HCT116 (cell line): Measurements from ENCODE around the gene GATAD2B. TPM values are rescaled to one million over a fixed set of nuclear protein-coding genes. Genes with fewer than 3 reads are reported as not detected.

Experiments
- ATAC-seq: fragments of 200-7000 bp; cut with Tn5 transposase; 2 replicates; pipeline ENCODE4 v1.9.1; 2020; ENCODE audit warnings: mild to moderate bottlenecking, moderate library complexity
- BruUV-seq: library from RNA; stranded (reverse); fragments of 400-500 nt; replicated peaks from 2 replicates; lab custom pipeline; 2021; lab: Mats Ljungman, UMichigan
- CTCF ChIA-PET: fragments of 300-600 bp; sonication (Branson Sonifier 250); formaldehyde crosslinking; loops from one replicate; lab custom pipeline; 2021; ENCODE audit warnings: antibody characterized with exemption; lab: Charles Lee
- POLR2A ChIA-PET: fragments of 300-600, 350-600 bp; sonication (Branson Sonifier 250); formaldehyde crosslinking; loops from one replicate; lab custom pipeline; 2021; ENCODE audit warnings: antibody characterized with exemption; lab: Charles Lee
- RAD21 ChIA-PET, 2 experiments: fragments of 300-600 bp; sonication (Branson Sonifier 250); formaldehyde crosslinking; loops; one replicate each; lab custom pipeline; 2023; ENCODE audit warnings: low total read pairs in 2 of 2; ENCODE audit not compliant: uncharacterized antibody in 2 of 2, unreplicated experiment in 2 of 2, low non-redundant PET in 1 of 2; lab: Charles Lee
- DNase-seq: peaks from one replicate; pipeline ENCODE4 v3.0.0-alpha.2; 2010; ENCODE audit warnings: low read depth, low spot score
- H2AFZ ChIP-seq: fragments of 200-600 bp; shearing (Covaris generic), sonication (generic); 2 replicates; pipeline ENCODE4 v1.6.1; 2017; ENCODE audit warnings: low read depth, mixed run types, mixed read lengths, antibody characterized with exemption, low read length; ENCODE audit not compliant: poor library complexity, severe bottlenecking
- H3K27ac ChIP-seq: 2 replicates; pipeline ENCODE4 v1.5.1; 2012; ENCODE audit warnings: low read depth, low read length
- H3K27me3 ChIP-seq: fragments of 200-600 bp; sonication (generic); 2 replicates; pipeline ENCODE4 v1.6.1; 2016; ENCODE audit warnings: mixed run types, low read length, mixed read lengths; ENCODE audit not compliant: insufficient read depth
- H3K36me3 ChIP-seq, 2 experiments: fragments of 200-500 bp in 1 of 2; fragments of 200-600 bp in 1 of 2; sonication (Bioruptor generic) in 1 of 2; sonication (generic) in 1 of 2; 2 replicates each; pipeline versions ENCODE4 v1.5.1 to v1.6.1; 2014 to 2016; ENCODE audit warnings: low read length in 2 of 2, inconsistent platforms in 1 of 2, mixed read lengths in 1 of 2, mixed run types in 1 of 2; ENCODE audit not compliant: insufficient read depth in 2 of 2, control insufficient read depth in 1 of 2
- H3K4me1 ChIP-seq, 2 experiments: fragments of 200-600 bp in 1 of 2; sonication (generic) in 1 of 2; 2 replicates each; pipeline versions ENCODE4 v1.5.1 to v1.6.1; 2012 to 2017; ENCODE audit warnings: low read length in 2 of 2, inconsistent platforms in 1 of 2, mild to moderate bottlenecking in 1 of 2, mixed read lengths in 1 of 2, mixed run types in 1 of 2, moderate library complexity in 1 of 2; ENCODE audit not compliant: insufficient read depth in 2 of 2, control insufficient read depth in 1 of 2
- H3K4me2 ChIP-seq: fragments of 200-600 bp; sonication (generic); 2 replicates; pipeline ENCODE4 v1.6.1; 2017; ENCODE audit warnings: mixed run types, low read length, mixed read lengths
- H3K4me3 ChIP-seq, 2 experiments: fragments of 200-600 bp in 1 of 2; sonication (generic) in 1 of 2; replicated peaks in 1 of 2; 2 replicates each; pipeline ENCODE4 v1.5.1; 2011 to 2016; ENCODE audit warnings: low read length in 2 of 2, control low read depth in 1 of 2, low read depth in 1 of 2, mild to moderate bottlenecking in 1 of 2, mixed read lengths in 1 of 2, mixed run types in 1 of 2
- H3K79me2 ChIP-seq: fragments of 200-600 bp; sonication (generic); 2 replicates; pipeline ENCODE4 v1.6.1; 2017; ENCODE audit warnings: mild to moderate bottlenecking, mixed run types, low read length, moderate library complexity, mixed read lengths; ENCODE audit not compliant: insufficient read depth
- H3K9ac ChIP-seq: fragments of 200-600 bp; sonication (generic); 2 replicates; pipeline ENCODE4 v1.6.1; 2016; ENCODE audit warnings: low read length, mixed read lengths
- H3K9me2 ChIP-seq: fragments of 200-600 bp; sonication (generic), shearing (Covaris generic); 2 replicates; pipeline ENCODE4 v1.6.1; 2017; ENCODE audit warnings: mixed run types, mild to moderate bottlenecking, moderate library complexity; ENCODE audit not compliant: insufficient read depth
- H3K9me3 ChIP-seq, 2 experiments: fragments of 200-500 bp in 1 of 2; fragments of 200-600 bp in 1 of 2; sonication (Bioruptor generic) in 1 of 2; sonication (generic) in 1 of 2; 2 replicates each; pipeline ENCODE4 v1.6.1; 2014 to 2017; ENCODE audit warnings: low read length in 2 of 2, mixed read lengths in 2 of 2, inconsistent platforms in 1 of 2, low read depth in 1 of 2, mild to moderate bottlenecking in 1 of 2, mixed run types in 1 of 2, moderate library complexity in 1 of 2; ENCODE audit not compliant: control insufficient read depth in 1 of 2, insufficient read depth in 1 of 2
- H4K20me1 ChIP-seq: fragments of 200-600 bp; sonication (generic), shearing (Covaris generic); 2 replicates; pipeline ENCODE4 v1.6.1; 2017; ENCODE audit warnings: mixed run types, mild to moderate bottlenecking, moderate library complexity; ENCODE audit not compliant: insufficient read depth
- CEBPB ChIP-seq: IDR thresholded peaks from 2 replicates; pipeline ENCODE4 v1.6.1; 2012; ENCODE audit warnings: low read depth
- JUND ChIP-seq: IDR thresholded peaks from 2 replicates; pipeline ENCODE4 v1.6.1; 2012
- POLR2A ChIP-seq: IDR thresholded peaks from 2 replicates; pipeline ENCODE4 v1.7.0; 2011; ENCODE audit warnings: borderline replicate concordance; ENCODE audit not compliant: insufficient read depth, insufficient read length; ENCODE audit errors: extremely low read depth
- POLR2AphosphoS5 ChIP-seq: IDR thresholded peaks from 2 replicates; pipeline ENCODE4 v1.6.1; 2011; ENCODE audit warnings: mild to moderate bottlenecking, low read depth, low read length, moderate library complexity
- SIN3A ChIP-seq: IDR thresholded peaks from 2 replicates; pipeline ENCODE4 v1.6.1; 2012; ENCODE audit warnings: low read depth
- TCF7L2 ChIP-seq: IDR thresholded peaks from 2 replicates; pipeline ENCODE4 v1.7.0; 2011; ENCODE audit warnings: borderline replicate concordance, inconsistent platforms; ENCODE audit not compliant: insufficient read depth, insufficient read length; ENCODE audit errors: extremely low read depth
- YY1 ChIP-seq: IDR thresholded peaks from 2 replicates; pipeline ENCODE4 v1.6.1; 2011; ENCODE audit warnings: low read length, low read depth, moderate library complexity, mild to moderate bottlenecking; ENCODE audit not compliant: insufficient replicate concordance; ENCODE audit errors: extremely low read depth
- intact Hi-C: fragments of 100-400 bp; cut with micrococcal nuclease; formaldehyde crosslinking; loops from 2 replicates; pipeline ENCODE4 v1.10.0; 2022
- total RNA-seq: library from RNA; stranded (reverse); gene quantifications from one replicate; pipeline ENCODE4 v1.2.1, GENCODE V29; 2021; ENCODE audit not compliant: unreplicated experiment
- TF ChIP-seq, protein P1 (sequence below), 3 experiments: fragments of 200-600 bp in 1 of 3; sonication (generic) in 1 of 3; IDR thresholded peaks in 2 of 3; conservative IDR thresholded peaks in 1 of 3; 2 replicates each; pipeline ENCODE4 v1.5.1; 2012 to 2017; ENCODE audit warnings: low read depth in 2 of 3, low read length in 2 of 3, antibody characterized with exemption in 1 of 3, borderline replicate concordance in 1 of 3, control low read depth in 1 of 3, mild to moderate bottlenecking in 1 of 3, mixed read lengths in 1 of 3, mixed run types in 1 of 3, moderate library complexity in 1 of 3; ENCODE audit not compliant: insufficient read depth in 1 of 3

The GATAD2B gene
- total RNA-seq, 1 experiment from 2014 or later, result 50.2 TPM

DNA sequence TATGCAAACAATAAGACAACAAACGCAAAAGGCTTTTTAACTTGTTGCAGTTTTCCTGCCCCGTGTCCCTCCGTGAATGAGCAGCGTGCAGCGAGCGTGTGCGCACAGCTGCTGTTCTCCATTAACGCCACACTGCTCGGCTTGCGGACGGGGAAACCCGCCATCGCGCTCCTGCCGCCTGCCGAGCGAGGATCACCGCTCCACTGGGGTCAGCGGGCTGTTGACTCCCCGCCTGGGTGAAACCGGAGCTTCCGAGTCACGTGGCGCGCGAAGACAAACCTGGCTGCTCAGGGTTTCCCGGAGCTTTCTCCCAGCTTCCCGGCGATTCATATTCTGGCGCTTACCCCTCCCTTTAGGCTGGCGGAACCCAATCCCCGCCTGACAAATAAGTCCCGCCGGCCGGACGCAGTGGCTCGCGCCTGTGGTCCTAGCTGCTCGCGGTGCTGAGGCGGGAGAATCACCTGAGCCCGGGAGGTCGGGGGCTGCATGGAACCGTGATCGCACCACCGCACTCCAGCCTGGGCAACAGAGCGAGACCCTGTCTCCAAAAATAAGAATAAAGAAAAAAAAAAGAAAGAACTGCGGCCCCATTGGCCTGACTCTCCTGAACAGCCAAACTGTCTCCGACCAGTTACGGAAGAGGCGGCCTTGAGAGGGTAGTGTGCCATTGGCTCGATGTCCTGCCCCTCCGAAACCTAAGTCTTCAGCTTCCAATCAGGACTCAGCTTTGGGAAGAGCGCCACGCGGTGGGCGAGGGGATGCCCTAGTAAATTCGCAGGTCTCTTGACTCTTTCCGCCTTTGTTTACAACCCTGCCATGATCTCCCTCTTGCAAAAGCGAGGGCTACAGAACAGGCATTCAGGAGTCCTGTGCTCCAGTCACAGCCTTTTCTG lies 44.6 kb upstream of the GATAD2B start, which contains the start of gene CREB3L4:
CREB3L4 (plus strand) TSS at position 796 of the 893 bp plus-strand sequence. CDS start 624 bp downstream, outside the sequence.
- no peaks in the 10 kb centered on the region for H4K20me1 ChIP-seq
- POLR2A ChIA-PET, result interaction anchor here (0.6 to 3.3 kb wide), 13 partner anchors 8 to 354 kb away, joined by 3 to 38 read pairs (median 5); partner anchors contain the start of genes CHTOP, CRTC2, DENND4B and JTB
- RAD21 ChIA-PET, result interaction anchor here in 1 of 2 experiments (1.1 kb wide), 1 partner anchor 9 kb away, joined by 3 read pairs; no protein-coding TSS in a partner anchor
- peaks cover 21 to 50% of the 10 kb centered on the region in 2 experiments for H3K4me1 ChIP-seq
- TF ChIP-seq TCF7L2 (no peak), SIN3A (no peak), CEBPB (no peak), JUND (no peak), YY1 (peak; percentile 65), POLR2A (peak; percentile 91), POLR2AphosphoS5 (peak; percentile 84)
- TF ChIP-seq, protein P1, sequence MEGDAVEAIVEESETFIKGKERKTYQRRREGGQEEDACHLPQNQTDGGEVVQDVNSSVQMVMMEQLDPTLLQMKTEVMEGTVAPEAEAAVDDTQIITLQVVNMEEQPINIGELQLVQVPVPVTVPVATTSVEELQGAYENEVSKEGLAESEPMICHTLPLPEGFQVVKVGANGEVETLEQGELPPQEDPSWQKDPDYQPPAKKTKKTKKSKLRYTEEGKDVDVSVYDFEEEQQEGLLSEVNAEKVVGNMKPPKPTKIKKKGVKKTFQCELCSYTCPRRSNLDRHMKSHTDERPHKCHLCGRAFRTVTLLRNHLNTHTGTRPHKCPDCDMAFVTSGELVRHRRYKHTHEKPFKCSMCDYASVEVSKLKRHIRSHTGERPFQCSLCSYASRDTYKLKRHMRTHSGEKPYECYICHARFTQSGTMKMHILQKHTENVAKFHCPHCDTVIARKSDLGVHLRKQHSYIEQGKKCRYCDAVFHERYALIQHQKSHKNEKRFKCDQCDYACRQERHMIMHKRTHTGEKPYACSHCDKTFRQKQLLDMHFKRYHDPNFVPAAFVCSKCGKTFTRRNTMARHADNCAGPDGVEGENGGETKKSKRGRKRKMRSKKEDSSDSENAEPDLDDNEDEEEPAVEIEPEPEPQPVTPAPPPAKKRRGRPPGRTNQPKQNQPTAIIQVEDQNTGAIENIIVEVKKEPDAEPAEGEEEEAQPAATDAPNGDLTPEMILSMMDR (IDR thresholded peaks at IDR 0.05 in 2 of 3, conservative IDR thresholded peaks at IDR 0.05 in 1 of 3; ENCODE audit: borderline replicate concordance in 1 of 3, insufficient read depth in 1 of 3, low read depth in 2 of 3, low read length in 2 of 3), result peak in 2 of 3 experiments; percentile 26 to 32; a peak in 3 of 6 replicates
- TSS peak; percentile 29 for BruUV-seq
- peak within 1 kb of the TSS; percentile 97 for H3K4me2 ChIP-seq
- intact Hi-C loops, result loop anchor here (5.0 kb wide), 1 partner anchor 170 kb away; no protein-coding TSS in a partner anchor
- no peaks in the 10 kb centered on the region for H3K9me3 ChIP-seq
- DNase-seq (peak; percentile 98), ATAC-seq (peak; percentile 75)
- peak within 1 kb of the TSS; percentile 68 to 79 for H3K4me3 ChIP-seq
- peak within 1 kb of the TSS; percentile 94 for H3K9ac ChIP-seq
- no peaks in the 10 kb centered on the region for H3K27me3 ChIP-seq
- H3K79me2 ChIP-seq, result peaks cover 16% of the 10 kb centered on the region
- H3K9me2 ChIP-seq, result no peaks in the 10 kb centered on the region
- H2AFZ ChIP-seq, result peak within 1 kb of the TSS; percentile 74
- H3K27ac ChIP-seq, result peak within 1 kb of the TSS; percentile 90
- CTCF ChIA-PET, result interaction anchor here (1.1 to 2.5 kb wide), 7 partner anchors 9 to 169 kb away, joined by 4 to 14 read pairs (median 7); partner anchors contain the start of genes CRTC2, DENND4B, GATAD2B and JTB
- no peaks in the 10 kb centered on the region for H3K36me3 ChIP-seq
